ENCODE data around the gene AP1B1. TPM values are rescaled to one million over a fixed set of nuclear protein-coding genes. Genes with fewer than 3 reads are reported as not detected.

The AP1B1 gene
- total and polyA plus RNA-seq, 2 of the 13 experiments (the other 11 are each of a cell fraction or from before 2014, with no cell fraction given) = 26.6 to 29.7 TPM

GRCh38 chr22:29334148-29334547 lies 54.2 kb downstream of the AP1B1 start:
- FAIRE-seq (no peak), DNase-seq (ENCODE audit: low spot score) (no peak), ATAC-seq (no peak)
- no peak overlapping the region for H3K4me2 ChIP-seq (ENCODE audit: low read depth, low read length)
- 96% methylated on average over 6 of the region's 7 CpGs for WGBS (ENCODE audit: low lambda C conversion rate)
- H4K20me1 ChIP-seq (ENCODE audit: insufficient read depth, low read length) = no peaks in the 10 kb centered on the region
- BruUV-seq (replicated peaks) = no TSS peak
- no peaks in the 10 kb centered on the region for H3K27me3 ChIP-seq (ENCODE audit: control insufficient read depth in 1 of 2, insufficient read depth in 2 of 2, low read length in 2 of 2)
- TF ChIP-seq, protein P1, sequence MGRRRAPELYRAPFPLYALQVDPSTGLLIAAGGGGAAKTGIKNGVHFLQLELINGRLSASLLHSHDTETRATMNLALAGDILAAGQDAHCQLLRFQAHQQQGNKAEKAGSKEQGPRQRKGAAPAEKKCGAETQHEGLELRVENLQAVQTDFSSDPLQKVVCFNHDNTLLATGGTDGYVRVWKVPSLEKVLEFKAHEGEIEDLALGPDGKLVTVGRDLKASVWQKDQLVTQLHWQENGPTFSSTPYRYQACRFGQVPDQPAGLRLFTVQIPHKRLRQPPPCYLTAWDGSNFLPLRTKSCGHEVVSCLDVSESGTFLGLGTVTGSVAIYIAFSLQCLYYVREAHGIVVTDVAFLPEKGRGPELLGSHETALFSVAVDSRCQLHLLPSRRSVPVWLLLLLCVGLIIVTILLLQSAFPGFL (CRISPR knock-in tag; IDR thresholded peaks at IDR 0.05) = no peak
- TF ChIP-seq ZBTB20 (CRISPR knock-in tag; IDR thresholded peaks at IDR 0.05; ENCODE audit: borderline replicate concordance, low read depth) = no peak
- TF ChIP-seq HHEX (CRISPR knock-in tag; IDR thresholded peaks at IDR 0.05) = no peak
- no peak for TF ChIP-seq NRL (CRISPR knock-in tag; IDR thresholded peaks at IDR 0.05; ENCODE audit: borderline replicate concordance)
- no peak for TF ChIP-seq SYNCRIP (IDR thresholded peaks at IDR 0.05; ENCODE audit: insufficient read depth, low read depth, low read length)
- TF ChIP-seq, protein P2, sequence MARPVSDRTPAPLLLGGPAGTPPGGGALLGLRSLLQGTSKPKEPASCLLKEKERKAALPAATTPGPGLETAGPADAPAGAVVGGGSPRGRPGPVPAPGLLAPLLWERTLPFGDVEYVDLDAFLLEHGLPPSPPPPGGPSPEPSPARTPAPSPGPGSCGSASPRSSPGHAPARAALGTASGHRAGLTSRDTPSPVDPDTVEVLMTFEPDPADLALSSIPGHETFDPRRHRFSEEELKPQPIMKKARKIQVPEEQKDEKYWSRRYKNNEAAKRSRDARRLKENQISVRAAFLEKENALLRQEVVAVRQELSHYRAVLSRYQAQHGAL (CRISPR knock-in tag; IDR thresholded peaks at IDR 0.05; ENCODE audit: not compliant biosample characterization) = no peak
- TF ChIP-seq ZNF274 (CRISPR knock-in tag; IDR thresholded peaks at IDR 0.05) = no peak
- TF ChIP-seq ZNF616 (CRISPR knock-in tag; IDR thresholded peaks at IDR 0.05; ENCODE audit: low read depth) = no peak
- TF ChIP-seq NFRKB (IDR thresholded peaks at IDR 0.05) = no peak
- TF ChIP-seq ZNF260 (CRISPR knock-in tag; IDR thresholded peaks at IDR 0.05; ENCODE audit: borderline replicate concordance, low read depth) = no peak
- TF ChIP-seq, protein P3, sequence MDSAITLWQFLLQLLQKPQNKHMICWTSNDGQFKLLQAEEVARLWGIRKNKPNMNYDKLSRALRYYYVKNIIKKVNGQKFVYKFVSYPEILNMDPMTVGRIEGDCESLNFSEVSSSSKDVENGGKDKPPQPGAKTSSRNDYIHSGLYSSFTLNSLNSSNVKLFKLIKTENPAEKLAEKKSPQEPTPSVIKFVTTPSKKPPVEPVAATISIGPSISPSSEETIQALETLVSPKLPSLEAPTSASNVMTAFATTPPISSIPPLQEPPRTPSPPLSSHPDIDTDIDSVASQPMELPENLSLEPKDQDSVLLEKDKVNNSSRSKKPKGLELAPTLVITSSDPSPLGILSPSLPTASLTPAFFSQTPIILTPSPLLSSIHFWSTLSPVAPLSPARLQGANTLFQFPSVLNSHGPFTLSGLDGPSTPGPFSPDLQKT (CRISPR knock-in tag; IDR thresholded peaks at IDR 0.05; ENCODE audit: borderline replicate concordance) = no peak
- TF ChIP-seq SNAPC2 (CRISPR knock-in tag; IDR thresholded peaks at IDR 0.05) = no peak
- TF ChIP-seq NPAS2 (CRISPR knock-in tag; IDR thresholded peaks at IDR 0.05; ENCODE audit: borderline replicate concordance) = no peak
- TF ChIP-seq GABPB1 (CRISPR knock-in tag; IDR thresholded peaks at IDR 0.05) = no peak
- TF ChIP-seq MTF2 (CRISPR knock-in tag; IDR thresholded peaks at IDR 0.05; ENCODE audit: borderline replicate concordance) = no peak
- TF ChIP-seq ZNF549 (CRISPR knock-in tag; IDR thresholded peaks at IDR 0.05) = no peak
- TF ChIP-seq ZBTB1 (CRISPR knock-in tag; IDR thresholded peaks at IDR 0.05; ENCODE audit: borderline replicate concordance) = no peak
- TF ChIP-seq SRSF1 (optimal IDR thresholded peaks at IDR 0.05; ENCODE audit: low read depth, low read length) = no peak
- TF ChIP-seq KMT2B (CRISPR knock-in tag; IDR thresholded peaks at IDR 0.05) = no peak
- peaks cover 16 to 39% of the 10 kb centered on the region in 2 experiments for H3K36me3 ChIP-seq (replicated peaks in 1 of 2; ENCODE audit: control insufficient read depth in 1 of 2, insufficient read depth in 2 of 2, low read length in 2 of 2)
- no peak overlapping the region for H3K27ac ChIP-seq (ENCODE audit: extremely low read length, insufficient read depth, low read length)
- POLR2A ChIA-PET = no interaction called here
- no peak overlapping the region for H2AFZ ChIP-seq (ENCODE audit: low read length)
- CTCF ChIA-PET (ENCODE audit: low intra/inter-chr PET ratio, low total read pairs) = no interaction called here
- H3K79me2 ChIP-seq (ENCODE audit: insufficient read depth, low read length) = no peaks in the 10 kb centered on the region
- no peak overlapping the region for H3K9ac ChIP-seq (ENCODE audit: insufficient read depth, low read depth, low read length)
- H3K4me1 ChIP-seq (ENCODE audit: insufficient read depth, low read length) = peaks cover 14% of the 10 kb centered on the region
- intact Hi-C loops (cut with micrococcal nuclease; ENCODE audit: unreplicated experiment) = no loop called here
- no peaks in the 10 kb centered on the region for H3K9me3 ChIP-seq (ENCODE audit: low read length)
- in situ Hi-C loops (cut with HindIII; ENCODE audit: extremely low pct_ligation_motif_present, low pct_unique_long_range_greater_than_20kb) = no loop called here
- no peak overlapping the region for H3K4me3 ChIP-seq (replicated peaks in 1 of 3; ENCODE audit: insufficient read depth in 1 of 3, low read depth in 2 of 3, low read length in 3 of 3)

All from HepG2 (cell line).